SK-N-SH (cell line): Measurements from ENCODE around the gene PHF23.

ENCODE experiments used
- EZH2phosphoT487 ChIP-seq: fragments of 200-600 bp; sonication (generic); IDR thresholded peaks from 2 replicates; pipeline ENCODE4 v1.6.1; 2017; ENCODE audit warnings: low read depth, mixed run types, mild to moderate bottlenecking, antibody characterized with exemption, moderate library complexity, borderline replicate concordance
- GABPA ChIP-seq: IDR thresholded peaks from 2 replicates; pipeline ENCODE4 v1.4.0; 2012; ENCODE audit warnings: low read depth, mild to moderate bottlenecking
- MXI1 ChIP-seq: IDR thresholded peaks from 2 replicates; pipeline ENCODE4 v1.6.1; 2012; ENCODE audit warnings: mild to moderate bottlenecking, low read depth, low read length, improper control_type of control experiment
- RFX5 ChIP-seq: IDR thresholded peaks from 2 replicates; pipeline ENCODE4 v1.6.1; 2012; ENCODE audit warnings: mild to moderate bottlenecking, improper control_type of control experiment, low read length
- TF ChIP-seq, protein P1 (sequence below): fragments of 200-600 bp; sonication (generic); IDR thresholded peaks from 2 replicates; pipeline ENCODE4 v1.6.1; 2017; ENCODE audit warnings: antibody characterized with exemption, mild to moderate bottlenecking, moderate library complexity
- TF ChIP-seq, protein P2 (sequence below): IDR thresholded peaks from 2 replicates; pipeline ENCODE4 v1.4.0; 2012; ENCODE audit warnings: low read depth, borderline replicate concordance

DNA sequence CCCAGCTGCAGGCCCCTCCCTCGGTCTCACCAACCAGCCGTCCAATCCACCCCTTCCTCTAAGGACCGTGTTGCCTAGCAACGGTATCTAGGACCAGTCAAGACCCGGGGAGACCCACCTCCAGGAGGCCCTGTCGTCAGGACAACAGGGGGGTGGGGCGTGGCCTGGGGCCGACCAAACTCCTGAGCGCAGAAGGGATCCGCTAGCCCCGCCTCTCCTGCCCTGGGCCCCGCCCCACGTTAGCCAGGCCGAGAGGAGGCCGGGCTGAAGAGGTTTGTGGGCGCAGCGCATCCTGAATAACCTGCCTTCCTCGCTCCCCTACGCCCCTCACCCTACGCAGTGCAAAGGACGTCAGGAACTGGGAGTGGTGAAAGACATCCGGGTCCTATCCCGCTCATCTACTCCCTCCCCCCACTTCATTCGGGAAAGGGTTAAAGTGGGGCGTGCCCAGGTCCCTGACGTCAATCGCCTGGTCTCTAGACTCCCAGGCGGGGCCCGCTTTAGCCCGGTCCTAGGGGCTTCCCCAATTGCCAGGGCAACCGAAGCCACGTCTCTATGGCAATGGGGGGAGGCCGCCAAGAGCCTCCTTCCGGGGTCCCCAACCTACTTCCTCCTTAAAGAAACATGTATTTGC lies 34.3 kb downstream of the PHF23 start:
- TF ChIP-seq, protein P1, sequence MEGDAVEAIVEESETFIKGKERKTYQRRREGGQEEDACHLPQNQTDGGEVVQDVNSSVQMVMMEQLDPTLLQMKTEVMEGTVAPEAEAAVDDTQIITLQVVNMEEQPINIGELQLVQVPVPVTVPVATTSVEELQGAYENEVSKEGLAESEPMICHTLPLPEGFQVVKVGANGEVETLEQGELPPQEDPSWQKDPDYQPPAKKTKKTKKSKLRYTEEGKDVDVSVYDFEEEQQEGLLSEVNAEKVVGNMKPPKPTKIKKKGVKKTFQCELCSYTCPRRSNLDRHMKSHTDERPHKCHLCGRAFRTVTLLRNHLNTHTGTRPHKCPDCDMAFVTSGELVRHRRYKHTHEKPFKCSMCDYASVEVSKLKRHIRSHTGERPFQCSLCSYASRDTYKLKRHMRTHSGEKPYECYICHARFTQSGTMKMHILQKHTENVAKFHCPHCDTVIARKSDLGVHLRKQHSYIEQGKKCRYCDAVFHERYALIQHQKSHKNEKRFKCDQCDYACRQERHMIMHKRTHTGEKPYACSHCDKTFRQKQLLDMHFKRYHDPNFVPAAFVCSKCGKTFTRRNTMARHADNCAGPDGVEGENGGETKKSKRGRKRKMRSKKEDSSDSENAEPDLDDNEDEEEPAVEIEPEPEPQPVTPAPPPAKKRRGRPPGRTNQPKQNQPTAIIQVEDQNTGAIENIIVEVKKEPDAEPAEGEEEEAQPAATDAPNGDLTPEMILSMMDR = no peak
- TF ChIP-seq RFX5 = peak; percentile 52; the same call in 1 of the 2 replicates
- TF ChIP-seq EZH2phosphoT487 = no peak
- peak; percentile 60 for TF ChIP-seq MXI1
- no peak; the same call in 1 of the 2 replicates for TF ChIP-seq GABPA
- TF ChIP-seq, protein P2, sequence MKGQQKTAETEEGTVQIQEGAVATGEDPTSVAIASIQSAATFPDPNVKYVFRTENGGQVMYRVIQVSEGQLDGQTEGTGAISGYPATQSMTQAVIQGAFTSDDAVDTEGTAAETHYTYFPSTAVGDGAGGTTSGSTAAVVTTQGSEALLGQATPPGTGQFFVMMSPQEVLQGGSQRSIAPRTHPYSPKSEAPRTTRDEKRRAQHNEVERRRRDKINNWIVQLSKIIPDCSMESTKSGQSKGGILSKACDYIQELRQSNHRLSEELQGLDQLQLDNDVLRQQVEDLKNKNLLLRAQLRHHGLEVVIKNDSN = no peak
